Sigmoid colon (tissue), 3 donors: ENCODE data around the gene SLC1A3.

Experiments used
- POLR2A ChIP-seq, 2 donors: fragments of 450-650 bp; IDR thresholded peaks; one replicate each; pipeline ENCODE4 v1.6.1; 2016; ENCODE audit warnings: antibody characterized with exemption in 2 of 2, mild to moderate bottlenecking in 2 of 2, moderate library complexity in 2 of 2
- TF ChIP-seq, protein P1 (sequence below), 4 experiments: fragments of 450-650 bp in 3 of 4; fragments of 200-600 bp in 1 of 4; IDR thresholded peaks; one replicate each; pipeline ENCODE4 v1.5.1; 2016 to 2019; ENCODE audit warnings: antibody characterized with exemption in 4 of 4, mild to moderate bottlenecking in 3 of 4, moderate library complexity in 2 of 4

DNA sequence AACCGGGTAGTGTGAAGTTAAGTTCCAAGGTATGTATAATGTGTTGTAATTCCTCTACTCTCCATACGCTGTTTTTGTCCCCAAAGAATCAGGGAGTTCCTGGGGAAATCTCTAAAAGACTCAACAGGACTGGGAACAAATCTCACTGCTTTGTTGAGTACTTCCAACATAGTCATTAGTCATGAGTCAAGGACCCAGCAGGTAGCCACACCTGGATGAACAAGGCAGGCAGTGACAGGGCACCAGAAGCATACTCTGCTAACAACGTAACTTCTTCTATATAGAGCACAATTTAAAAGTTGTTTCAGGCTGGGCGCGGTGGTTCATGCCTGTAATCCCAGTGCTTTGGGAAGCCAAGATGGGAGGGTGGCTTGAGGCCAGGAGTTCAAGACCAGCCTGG is 126.8 kb downstream of the SLC1A3 start:
- TF ChIP-seq, protein P1, sequence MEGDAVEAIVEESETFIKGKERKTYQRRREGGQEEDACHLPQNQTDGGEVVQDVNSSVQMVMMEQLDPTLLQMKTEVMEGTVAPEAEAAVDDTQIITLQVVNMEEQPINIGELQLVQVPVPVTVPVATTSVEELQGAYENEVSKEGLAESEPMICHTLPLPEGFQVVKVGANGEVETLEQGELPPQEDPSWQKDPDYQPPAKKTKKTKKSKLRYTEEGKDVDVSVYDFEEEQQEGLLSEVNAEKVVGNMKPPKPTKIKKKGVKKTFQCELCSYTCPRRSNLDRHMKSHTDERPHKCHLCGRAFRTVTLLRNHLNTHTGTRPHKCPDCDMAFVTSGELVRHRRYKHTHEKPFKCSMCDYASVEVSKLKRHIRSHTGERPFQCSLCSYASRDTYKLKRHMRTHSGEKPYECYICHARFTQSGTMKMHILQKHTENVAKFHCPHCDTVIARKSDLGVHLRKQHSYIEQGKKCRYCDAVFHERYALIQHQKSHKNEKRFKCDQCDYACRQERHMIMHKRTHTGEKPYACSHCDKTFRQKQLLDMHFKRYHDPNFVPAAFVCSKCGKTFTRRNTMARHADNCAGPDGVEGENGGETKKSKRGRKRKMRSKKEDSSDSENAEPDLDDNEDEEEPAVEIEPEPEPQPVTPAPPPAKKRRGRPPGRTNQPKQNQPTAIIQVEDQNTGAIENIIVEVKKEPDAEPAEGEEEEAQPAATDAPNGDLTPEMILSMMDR (IDR thresholded peaks at IDR 0.05), result no peak
- TF ChIP-seq POLR2A (IDR thresholded peaks at IDR 0.05), result no peak
